GM21447 (cell line): Measurements from ENCODE around the gene MUCL3.
"Not testable (repeated sequence)": the region's sequence is repeated elsewhere in the genome, so short reads cannot be mapped to it uniquely, and the experiment has no call there.

Experiments
- ATAC-seq: cut with Tn5 transposase; IDR thresholded peaks from one replicate; pipeline ENCODE4 v1.9.1; 2021; ENCODE audit not compliant: unreplicated experiment

Gene MUCL3

GRCh38 chr6:30912746-30913520 lies 27.8 kb upstream of the MUCL3 start:
- no peak for ATAC-seq

- ATAC-seq = no peak
Observed at GRCh38 chr6:30913721-30914075, 27.1 kb upstream of the MUCL3 start.

- peak; percentile 82 for ATAC-seq
Observed at GRCh38 chr6:30914076-30914853, 26.5 kb upstream of the MUCL3 start, which contains the start of gene VARS2. TSS of gene VARS2 (plus strand) at chr6:30914238. CDS start at chr6:30914837, 599 bp downstream.

GRCh38 chr6:30914854-30915590 lies 25.8 kb upstream of the MUCL3 start:
- ATAC-seq = no peak

- no peak for ATAC-seq
Observed at GRCh38 chr6:30915591-30915946, 25.2 kb upstream of the MUCL3 start.

- ATAC-seq = no peak
Observed at GRCh38 chr6:30917041-30917440, 23.7 kb upstream of the MUCL3 start.

GRCh38 chr6:30917487-30917886 lies 23.3 kb upstream of the MUCL3 start:
- no peak for ATAC-seq

- no peak for ATAC-seq
Observed at GRCh38 chr6:30918670-30919069, 22.1 kb upstream of the MUCL3 start.

GRCh38 chr6:30922447-30922852 lies 18.3 kb upstream of the MUCL3 start:
- no peak for ATAC-seq

GRCh38 chr6:30924040-30924627 lies 16.6 kb upstream of the MUCL3 start:
- ATAC-seq = not testable (repeated sequence)

GRCh38 chr6:30926644-30927043 lies 14.1 kb upstream of the MUCL3 start:
- no peak for ATAC-seq

GRCh38 chr6:30927080-30927479 lies 13.7 kb upstream of the MUCL3 start:
- ATAC-seq = not testable (repeated sequence)

- ATAC-seq = no peak
Observed at GRCh38 chr6:30928677-30929076, 12.1 kb upstream of the MUCL3 start.

- ATAC-seq = no peak
Observed at GRCh38 chr6:30930506-30930905, 10.3 kb upstream of the MUCL3 start.

- no peak for ATAC-seq
Observed at GRCh38 chr6:30931272-30931671, 9.5 kb upstream of the MUCL3 start.

- ATAC-seq = no peak
Observed at GRCh38 chr6:30931969-30932645, 8.7 kb upstream of the MUCL3 start, which contains the start of gene SFTA2. TSS of gene SFTA2 (minus strand) at chr6:30932170. CDS start at chr6:30932096, 74 bp downstream.

- ATAC-seq = no peak
Observed at GRCh38 chr6:30932665-30933365, 8.0 kb upstream of the MUCL3 start.

GRCh38 chr6:30935018-30935417 lies 5.8 kb upstream of the MUCL3 start:
- ATAC-seq = no peak

GRCh38 chr6:30937265-30937664 lies 3.5 kb upstream of the MUCL3 start:
- no peak for ATAC-seq

- no peak for ATAC-seq
Observed at GRCh38 chr6:30938730-30939129, 2.0 kb upstream of the MUCL3 start.
